HL-60 (cell line): ENCODE data around the gene TOR1AIP1.

ENCODE experiments used
- POLR2AphosphoS5 ChIP-seq: IDR thresholded peaks from 2 replicates; pipeline ENCODE4 v1.6.1; 2012; ENCODE audit warnings: low read depth
- REST ChIP-seq: IDR thresholded peaks from 2 replicates; pipeline ENCODE4 v1.6.1; 2012; ENCODE audit warnings: low read depth; ENCODE audit not compliant: insufficient replicate concordance
- SPI1 ChIP-seq: IDR thresholded peaks from 2 replicates; pipeline ENCODE4 v1.6.1; 2012; ENCODE audit warnings: low read depth, mild to moderate bottlenecking, borderline replicate concordance
- TF ChIP-seq, protein P1 (sequence below): IDR thresholded peaks from one replicate; pipeline ENCODE4 v1.5.1; 2011; ENCODE audit warnings: low read length, control low read depth, inconsistent platforms; ENCODE audit not compliant: insufficient read depth

DNA sequence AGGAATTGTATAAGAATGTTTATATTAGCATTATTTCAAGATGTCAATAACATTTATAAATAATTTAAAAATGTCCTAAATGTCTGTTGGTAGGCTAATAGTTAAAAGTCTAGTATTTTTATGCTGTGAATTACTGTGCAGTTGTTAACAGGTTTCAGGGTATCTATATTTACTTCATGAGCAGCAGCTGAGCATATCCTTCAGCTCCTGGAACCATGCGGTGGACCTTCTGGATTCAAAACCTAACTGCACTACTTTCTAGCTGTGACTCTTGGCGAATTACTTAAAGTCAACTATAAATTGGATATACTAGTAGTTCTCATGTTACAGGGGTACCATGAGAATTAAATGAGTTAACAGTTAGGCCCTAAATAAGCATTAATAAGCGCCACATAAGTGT lies 76.3 kb downstream of the TOR1AIP1 start:
- TF ChIP-seq REST (no peak), SPI1 (no peak), POLR2AphosphoS5 (no peak)
- TF ChIP-seq, protein P1, sequence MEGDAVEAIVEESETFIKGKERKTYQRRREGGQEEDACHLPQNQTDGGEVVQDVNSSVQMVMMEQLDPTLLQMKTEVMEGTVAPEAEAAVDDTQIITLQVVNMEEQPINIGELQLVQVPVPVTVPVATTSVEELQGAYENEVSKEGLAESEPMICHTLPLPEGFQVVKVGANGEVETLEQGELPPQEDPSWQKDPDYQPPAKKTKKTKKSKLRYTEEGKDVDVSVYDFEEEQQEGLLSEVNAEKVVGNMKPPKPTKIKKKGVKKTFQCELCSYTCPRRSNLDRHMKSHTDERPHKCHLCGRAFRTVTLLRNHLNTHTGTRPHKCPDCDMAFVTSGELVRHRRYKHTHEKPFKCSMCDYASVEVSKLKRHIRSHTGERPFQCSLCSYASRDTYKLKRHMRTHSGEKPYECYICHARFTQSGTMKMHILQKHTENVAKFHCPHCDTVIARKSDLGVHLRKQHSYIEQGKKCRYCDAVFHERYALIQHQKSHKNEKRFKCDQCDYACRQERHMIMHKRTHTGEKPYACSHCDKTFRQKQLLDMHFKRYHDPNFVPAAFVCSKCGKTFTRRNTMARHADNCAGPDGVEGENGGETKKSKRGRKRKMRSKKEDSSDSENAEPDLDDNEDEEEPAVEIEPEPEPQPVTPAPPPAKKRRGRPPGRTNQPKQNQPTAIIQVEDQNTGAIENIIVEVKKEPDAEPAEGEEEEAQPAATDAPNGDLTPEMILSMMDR: no peak
